ENCODE results near the gene DNAH3. TPM values are rescaled to one million over a fixed set of nuclear protein-coding genes. Genes with fewer than 3 reads are reported as not detected.
"Not testable (repeated sequence)": the region's sequence is repeated elsewhere in the genome, so short reads cannot be mapped to it uniquely, and the experiment has no call there.

DNAH3 gene
- polyA plus RNA-seq, 1 donor, result 0.16 TPM

DNA sequence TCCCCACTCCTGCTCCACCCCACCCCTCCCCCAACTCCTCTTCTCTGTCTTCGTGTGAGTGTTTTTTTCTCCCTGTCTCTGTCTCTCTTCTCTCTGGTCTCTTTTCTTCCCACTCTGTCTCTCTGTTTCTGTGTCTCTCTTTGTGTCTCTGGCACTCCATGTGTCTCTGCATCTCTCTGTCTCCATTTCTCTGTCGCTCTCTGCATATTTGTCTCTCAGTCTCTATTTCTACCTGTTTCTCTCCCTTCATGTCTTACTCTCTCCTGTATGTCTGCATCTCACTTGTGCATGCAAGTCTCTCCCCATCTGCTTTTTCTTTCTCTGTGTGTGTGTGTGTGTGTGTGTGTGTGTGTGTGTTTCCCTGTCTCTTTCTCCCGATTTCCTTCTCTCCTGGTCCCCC lies 181.9 kb downstream of the DNAH3 start:
- H3K4me1 ChIP-seq (ENCODE audit: control insufficient read depth, insufficient read depth, low read length), result no peaks in the 10 kb centered on the region
- no peak for DNase-seq
- no peaks in the 10 kb centered on the region for H3K36me3 ChIP-seq (ENCODE audit: control insufficient read depth, insufficient read depth, low read length)
- H3K27me3 ChIP-seq (ENCODE audit: control insufficient read depth, insufficient read depth, low read length), result no peaks in the 10 kb centered on the region
- H3K4me3 ChIP-seq (ENCODE audit: low read length), result no peak overlapping the region
- H3K9me3 ChIP-seq (ENCODE audit: control insufficient read depth, low read depth, low read length), result no peaks in the 10 kb centered on the region
- WGBS (ENCODE audit: insufficient coverage, low lambda C conversion rate), result 38% methylated on average over 1 of the region's 3 CpGs
- H3K27ac ChIP-seq (ENCODE audit: low read length), result no peak overlapping the region

DNA sequence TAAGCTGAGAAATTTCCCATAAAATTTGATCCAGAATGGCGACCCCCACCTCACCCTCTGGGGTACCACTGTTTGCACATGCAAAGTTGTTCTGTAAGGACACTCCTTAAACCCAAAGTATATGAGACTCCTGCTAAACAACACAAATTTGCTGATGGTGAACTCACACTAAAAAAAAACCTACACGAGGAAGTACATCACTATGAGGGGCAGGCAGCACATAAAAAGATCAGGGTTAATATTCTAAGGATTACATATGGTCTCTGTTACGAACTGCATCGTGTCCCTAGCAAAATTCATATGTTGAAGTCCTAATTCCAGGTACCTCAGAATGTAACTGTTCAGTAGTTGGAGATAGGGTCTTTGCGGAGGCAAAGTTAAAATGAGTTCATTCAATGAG lies 189.7 kb downstream of the DNAH3 start:
- no peak for DNase-seq
- no peaks in the 10 kb centered on the region for H3K4me1 ChIP-seq (ENCODE audit: control insufficient read depth, insufficient read depth, low read length)
- no peaks in the 10 kb centered on the region for H3K9me3 ChIP-seq (ENCODE audit: control insufficient read depth, low read depth, low read length)
- WGBS (ENCODE audit: insufficient coverage, low lambda C conversion rate), result 100% methylated on average over 1 of the region's 5 CpGs
- no peaks in the 10 kb centered on the region for H3K27me3 ChIP-seq (ENCODE audit: control insufficient read depth, insufficient read depth, low read length)
- H3K36me3 ChIP-seq (ENCODE audit: control insufficient read depth, insufficient read depth, low read length), result no peaks in the 10 kb centered on the region
- H3K27ac ChIP-seq (ENCODE audit: low read length), result no peak overlapping the region
- no peak overlapping the region for H3K4me3 ChIP-seq (ENCODE audit: low read length)

DNA sequence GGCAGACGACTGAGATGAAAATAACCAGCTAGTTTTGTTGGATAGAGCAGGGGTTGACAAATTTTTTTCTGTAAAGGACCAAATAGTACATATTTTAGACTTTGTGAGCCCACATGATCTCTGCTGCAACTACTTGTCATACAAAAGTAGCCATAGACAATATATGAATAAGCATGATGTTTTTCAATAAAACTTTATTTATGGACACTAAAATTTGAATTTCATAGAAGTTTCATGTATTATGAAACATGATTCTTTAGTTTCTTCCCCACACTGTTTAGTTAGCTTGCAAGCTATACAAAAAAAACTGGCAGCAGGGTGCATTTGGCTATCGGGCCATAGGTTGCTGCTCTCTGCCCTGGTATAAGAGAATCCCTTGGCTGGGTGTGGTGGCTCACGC lies 193.5 kb downstream of the DNAH3 start:
- WGBS (ENCODE audit: insufficient coverage, low lambda C conversion rate), result no CpG with 5 or more reads among the region's 3 CpGs
- DNase-seq, result no peak

DNA sequence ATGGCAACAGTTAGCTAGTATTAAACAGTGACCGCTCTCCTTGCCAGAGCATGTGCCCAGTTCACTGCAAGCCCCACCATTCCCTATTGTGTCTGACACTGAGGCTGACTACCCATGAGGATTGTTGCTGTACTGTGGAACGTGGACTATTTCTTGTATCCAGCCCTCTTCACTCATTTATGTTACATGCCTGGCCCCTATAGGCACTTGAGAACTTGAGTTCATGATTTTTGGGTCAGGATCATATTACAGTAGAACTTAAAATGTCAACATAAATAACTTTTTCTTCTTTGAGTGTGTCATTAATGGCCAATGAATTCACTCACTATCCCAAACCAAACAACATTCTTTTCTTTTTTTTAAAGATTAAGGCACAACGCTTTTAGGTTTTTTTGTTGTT lies 194.3 kb downstream of the DNAH3 start:
- Histone ChIP-seq H3K4me3 (ENCODE audit: low read length) (no peak overlapping the region), H3K4me1 (ENCODE audit: control insufficient read depth, insufficient read depth, low read length) (no peaks in the 10 kb centered on the region), H3K27ac (ENCODE audit: low read length) (no peak overlapping the region), H3K36me3 (ENCODE audit: control insufficient read depth, insufficient read depth, low read length) (no peaks in the 10 kb centered on the region), H3K27me3 (ENCODE audit: control insufficient read depth, insufficient read depth, low read length) (no peaks in the 10 kb centered on the region), H3K9me3 (ENCODE audit: control insufficient read depth, low read depth, low read length) (no peaks in the 10 kb centered on the region)
- no peak for DNase-seq
- 33% methylated on average over 1 of the region's 3 CpGs for WGBS (ENCODE audit: insufficient coverage, low lambda C conversion rate)

More for the DNA sequence above, 193.5 kb downstream of the DNAH3 start:
- no peaks in the 10 kb centered on the region for H3K27me3 ChIP-seq (ENCODE audit: control insufficient read depth, insufficient read depth, low read length)
- no peaks in the 10 kb centered on the region for H3K9me3 ChIP-seq (ENCODE audit: control insufficient read depth, low read depth, low read length)
- H3K27ac ChIP-seq (ENCODE audit: low read length), result no peak overlapping the region
- no peak overlapping the region for H3K4me3 ChIP-seq (ENCODE audit: low read length)
- no peaks in the 10 kb centered on the region for H3K4me1 ChIP-seq (ENCODE audit: control insufficient read depth, insufficient read depth, low read length)
- no peaks in the 10 kb centered on the region for H3K36me3 ChIP-seq (ENCODE audit: control insufficient read depth, insufficient read depth, low read length)

DNA sequence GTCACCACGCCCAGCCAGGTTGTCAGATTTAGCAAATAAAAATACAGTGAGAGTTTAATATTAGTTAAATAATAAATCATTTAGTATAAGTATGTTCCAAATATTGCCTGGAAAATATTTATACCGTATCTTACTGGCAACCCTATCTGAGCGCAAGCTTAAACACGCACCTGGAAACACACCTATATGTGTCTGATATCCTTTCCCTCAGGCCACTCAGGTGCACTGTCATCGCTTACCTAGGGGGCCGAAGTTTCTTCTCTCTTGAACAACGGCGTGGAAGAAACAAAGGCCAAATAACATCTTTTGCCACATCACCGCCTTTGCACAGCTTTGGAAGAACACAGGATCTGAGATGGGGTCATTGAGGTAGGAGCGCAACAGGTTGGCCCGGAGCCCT lies 196.1 kb downstream of the DNAH3 start:
- Histone ChIP-seq H3K9me3 (ENCODE audit: control insufficient read depth, low read depth, low read length) (no peaks in the 10 kb centered on the region), H3K4me3 (ENCODE audit: low read length) (no peak overlapping the region), H3K27ac (ENCODE audit: low read length) (no peak overlapping the region), H3K4me1 (ENCODE audit: control insufficient read depth, insufficient read depth, low read length) (no peaks in the 10 kb centered on the region), H3K36me3 (ENCODE audit: control insufficient read depth, insufficient read depth, low read length) (no peaks in the 10 kb centered on the region), H3K27me3 (ENCODE audit: control insufficient read depth, insufficient read depth, low read length) (no peaks in the 10 kb centered on the region)
- WGBS (ENCODE audit: insufficient coverage, low lambda C conversion rate), result 100% methylated on average over 2 of the region's 11 CpGs
- no peak for DNase-seq

DNA sequence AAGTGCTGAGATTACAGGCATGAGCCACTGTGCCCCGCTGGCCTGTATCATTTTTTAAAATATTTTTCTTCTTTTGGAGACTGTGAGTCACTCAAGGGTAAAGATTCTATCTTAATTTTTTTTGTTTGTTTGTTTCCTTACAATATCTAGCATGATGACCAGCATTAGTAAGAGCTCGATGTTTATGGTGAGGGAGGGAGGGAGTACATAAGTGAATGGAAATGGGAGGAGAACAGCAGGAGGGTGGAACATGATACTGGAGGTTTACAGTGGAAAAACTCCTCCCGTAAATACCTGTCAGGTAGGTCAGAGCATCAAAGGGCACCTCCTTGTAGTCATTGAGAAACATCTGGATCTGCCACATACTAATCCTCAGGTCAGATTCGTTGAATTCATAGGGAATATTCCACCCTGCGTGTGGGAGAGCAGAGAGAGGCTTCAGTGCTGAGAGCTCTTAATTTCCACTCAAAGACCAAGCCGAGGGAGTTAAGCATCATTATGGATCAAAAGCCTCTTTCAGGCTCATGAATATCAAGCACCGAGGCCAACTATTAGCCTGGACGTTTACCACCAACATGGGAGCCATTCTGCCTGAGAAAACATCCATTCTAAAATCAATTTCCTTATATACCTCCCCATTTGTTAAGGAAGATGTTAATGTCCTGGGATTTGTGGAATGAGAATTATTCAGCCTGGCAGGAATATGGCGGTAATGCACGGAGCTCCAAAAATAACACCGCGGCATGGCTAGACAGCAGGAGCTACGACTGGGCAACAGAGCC lies 198.3 kb downstream of the DNAH3 start:
- no peak for DNase-seq
- Histone ChIP-seq H3K27ac (ENCODE audit: low read length) (no peak overlapping the region), H3K4me1 (ENCODE audit: control insufficient read depth, insufficient read depth, low read length) (no peaks in the 10 kb centered on the region), H3K9me3 (ENCODE audit: control insufficient read depth, low read depth, low read length) (no peaks in the 10 kb centered on the region), H3K36me3 (ENCODE audit: control insufficient read depth, insufficient read depth, low read length) (no peaks in the 10 kb centered on the region), H3K27me3 (ENCODE audit: control insufficient read depth, insufficient read depth, low read length) (no peaks in the 10 kb centered on the region), H3K4me3 (ENCODE audit: low read length) (no peak overlapping the region)
- 68% methylated on average over 3 of the region's 13 CpGs for WGBS (ENCODE audit: insufficient coverage, low lambda C conversion rate)

DNA sequence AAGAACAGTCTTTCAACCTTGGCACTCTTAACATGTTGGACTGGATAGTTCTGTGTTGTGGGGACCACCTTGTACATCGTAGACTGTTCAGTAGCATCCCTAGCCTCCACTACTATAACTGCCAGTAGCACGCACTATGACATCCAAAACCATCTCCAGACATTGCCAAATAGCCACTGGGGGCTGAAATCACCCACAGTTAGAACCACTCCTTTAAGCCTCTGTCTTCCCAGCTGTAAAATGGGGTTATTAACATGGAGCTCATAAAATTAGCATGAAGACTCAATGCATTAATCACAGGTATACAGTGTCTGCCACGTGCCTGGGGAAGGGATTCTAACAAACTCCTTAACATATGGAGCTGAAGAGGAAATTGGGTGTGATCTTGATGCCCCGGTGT lies 200.4 kb downstream of the DNAH3 start:
- 100% methylated on average over 1 of the region's 4 CpGs for WGBS (ENCODE audit: insufficient coverage, low lambda C conversion rate)
- Histone ChIP-seq H3K36me3 (ENCODE audit: control insufficient read depth, insufficient read depth, low read length) (no peaks in the 10 kb centered on the region), H3K4me3 (ENCODE audit: low read length) (no peak overlapping the region), H3K27me3 (ENCODE audit: control insufficient read depth, insufficient read depth, low read length) (no peaks in the 10 kb centered on the region), H3K4me1 (ENCODE audit: control insufficient read depth, insufficient read depth, low read length) (no peaks in the 10 kb centered on the region), H3K27ac (ENCODE audit: low read length) (no peak overlapping the region), H3K9me3 (ENCODE audit: control insufficient read depth, low read depth, low read length) (no peaks in the 10 kb centered on the region)
- no peak for DNase-seq

DNA sequence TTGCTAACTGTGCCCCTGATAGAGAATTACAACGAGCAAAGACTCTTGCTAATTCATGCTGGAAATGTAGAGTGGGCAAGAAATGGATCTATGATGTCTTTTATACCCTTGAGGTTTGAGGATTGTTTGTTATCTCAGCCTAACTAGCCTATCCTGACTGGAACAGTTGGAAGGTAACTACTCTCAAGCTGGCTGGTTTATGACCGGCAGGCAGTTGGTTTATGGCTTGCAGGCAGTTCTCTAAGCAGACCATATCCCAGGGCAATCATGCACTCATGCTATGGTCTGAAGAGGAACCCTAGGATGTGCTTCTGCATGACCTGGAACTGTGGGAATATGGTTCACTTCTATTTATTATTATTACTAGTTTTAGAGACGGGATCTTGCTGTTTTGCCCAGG lies 201.0 kb downstream of the DNAH3 start:
- H3K27me3 ChIP-seq (ENCODE audit: control insufficient read depth, insufficient read depth, low read length), result no peaks in the 10 kb centered on the region
- H3K9me3 ChIP-seq (ENCODE audit: control insufficient read depth, low read depth, low read length), result no peaks in the 10 kb centered on the region
- no peak overlapping the region for H3K4me3 ChIP-seq (ENCODE audit: low read length)
- H3K4me1 ChIP-seq (ENCODE audit: control insufficient read depth, insufficient read depth, low read length), result no peaks in the 10 kb centered on the region
- no peak overlapping the region for H3K27ac ChIP-seq (ENCODE audit: low read length)
- H3K36me3 ChIP-seq (ENCODE audit: control insufficient read depth, insufficient read depth, low read length), result no peaks in the 10 kb centered on the region
- 33% methylated on average over 1 of the region's 3 CpGs for WGBS (ENCODE audit: insufficient coverage, low lambda C conversion rate)
- peak in 1 of 2 donors; percentile 19 for DNase-seq

DNA sequence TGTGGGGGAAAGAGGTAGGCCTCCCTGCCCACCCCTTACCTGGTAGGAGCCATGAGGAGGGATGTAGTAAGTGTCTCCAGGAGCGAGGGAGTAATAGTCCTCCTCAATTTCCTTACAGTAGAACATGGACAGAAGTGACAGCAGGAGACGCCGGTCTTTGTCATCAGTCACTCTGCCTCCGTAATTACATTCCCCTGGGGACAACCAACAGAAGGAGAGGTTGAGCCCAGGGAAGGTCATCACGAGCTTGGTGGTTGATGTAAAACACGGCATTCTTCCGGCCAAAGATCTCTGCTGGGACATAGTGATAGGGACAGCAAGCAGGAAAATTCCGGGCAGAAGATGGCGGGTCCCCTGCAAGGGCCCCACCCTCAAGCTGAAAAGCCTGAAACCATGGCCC lies 202.2 kb downstream of the DNAH3 start:
- Histone ChIP-seq H3K27me3 (ENCODE audit: control insufficient read depth, insufficient read depth, low read length) (no peaks in the 10 kb centered on the region), H3K4me1 (ENCODE audit: control insufficient read depth, insufficient read depth, low read length) (no peaks in the 10 kb centered on the region)
- no CpG with 5 or more reads among the region's 9 CpGs for WGBS (ENCODE audit: insufficient coverage, low lambda C conversion rate)

DNA sequence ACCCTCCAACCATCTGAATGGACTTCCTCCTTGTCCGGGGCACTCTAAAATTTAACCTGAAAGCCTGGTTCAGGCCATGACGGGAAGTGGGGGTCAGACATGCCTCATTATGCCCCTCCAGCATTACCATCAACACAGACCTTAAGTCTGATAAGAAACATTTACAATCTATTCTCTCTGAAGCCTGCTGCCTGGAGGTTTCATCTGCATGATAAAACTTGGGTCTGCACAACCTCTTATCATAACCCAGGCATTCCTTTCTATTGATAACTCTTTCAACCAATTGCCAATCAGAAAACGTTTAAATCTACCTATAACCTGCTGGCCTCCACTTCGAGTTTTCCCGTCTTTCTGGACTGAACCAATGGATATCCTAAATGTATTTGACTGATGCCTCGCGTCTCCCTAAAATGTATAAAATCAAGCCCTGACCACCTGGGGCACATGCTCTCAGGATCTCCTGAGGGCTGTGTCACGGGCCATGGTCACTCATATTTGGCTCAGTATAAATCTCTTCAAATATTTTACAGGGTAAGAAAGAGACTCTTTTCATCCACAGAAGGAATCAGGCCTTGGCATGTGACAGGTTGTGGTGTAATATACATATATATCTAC lies 204.5 kb downstream of the DNAH3 start:
- Histone ChIP-seq H3K27me3 (ENCODE audit: control insufficient read depth, insufficient read depth, low read length) (no peaks in the 10 kb centered on the region), H3K9me3 (ENCODE audit: control insufficient read depth, low read depth, low read length) (no peaks in the 10 kb centered on the region), H3K36me3 (ENCODE audit: control insufficient read depth, insufficient read depth, low read length) (no peaks in the 10 kb centered on the region), H3K4me3 (ENCODE audit: low read length) (no peak overlapping the region), H3K4me1 (ENCODE audit: control insufficient read depth, insufficient read depth, low read length) (no peaks in the 10 kb centered on the region), H3K27ac (ENCODE audit: low read length) (no peak overlapping the region)
- WGBS (ENCODE audit: insufficient coverage, low lambda C conversion rate), result no CpG with 5 or more reads among the region's 8 CpGs
- DNase-seq, result no peak

More for the DNA sequence above, 202.2 kb downstream of the DNAH3 start:
- Histone ChIP-seq H3K36me3 (ENCODE audit: control insufficient read depth, insufficient read depth, low read length) (no peaks in the 10 kb centered on the region), H3K4me3 (ENCODE audit: low read length) (no peak overlapping the region), H3K27ac (ENCODE audit: low read length) (no peak overlapping the region), H3K9me3 (ENCODE audit: control insufficient read depth, low read depth, low read length) (no peaks in the 10 kb centered on the region)
- no peak for DNase-seq

DNA sequence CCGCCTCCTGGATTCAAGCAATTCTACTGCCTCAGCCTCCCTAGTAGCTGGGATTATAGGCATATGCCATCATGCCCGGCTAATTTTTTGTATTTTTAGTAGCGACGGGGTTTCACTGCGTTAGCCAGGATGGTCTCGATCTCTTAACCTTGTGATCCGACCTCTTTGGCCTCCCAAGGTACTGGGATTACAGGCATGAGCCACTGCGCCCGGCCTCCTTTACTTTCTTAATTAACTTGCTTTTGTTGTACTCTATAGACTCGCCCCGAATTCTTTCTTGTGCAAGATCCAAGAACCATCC lies 205.1 kb downstream of the DNAH3 start:
- not testable (repeated sequence) for H3K4me3 ChIP-seq (ENCODE audit: low read length); DNase-seq; H3K4me1 ChIP-seq (ENCODE audit: control insufficient read depth, insufficient read depth, low read length); H3K27ac ChIP-seq (ENCODE audit: low read length); H3K36me3 ChIP-seq (ENCODE audit: control insufficient read depth, insufficient read depth, low read length); H3K27me3 ChIP-seq (ENCODE audit: control insufficient read depth, insufficient read depth, low read length); H3K9me3 ChIP-seq (ENCODE audit: control insufficient read depth, low read depth, low read length)
- 93% methylated on average over 5 of the region's 11 CpGs for WGBS (ENCODE audit: insufficient coverage, low lambda C conversion rate)

Measured in large intestine (tissue), 3 donors.